ENCODE measurements around the gene VEGFD.

VEGFD gene

DNA sequence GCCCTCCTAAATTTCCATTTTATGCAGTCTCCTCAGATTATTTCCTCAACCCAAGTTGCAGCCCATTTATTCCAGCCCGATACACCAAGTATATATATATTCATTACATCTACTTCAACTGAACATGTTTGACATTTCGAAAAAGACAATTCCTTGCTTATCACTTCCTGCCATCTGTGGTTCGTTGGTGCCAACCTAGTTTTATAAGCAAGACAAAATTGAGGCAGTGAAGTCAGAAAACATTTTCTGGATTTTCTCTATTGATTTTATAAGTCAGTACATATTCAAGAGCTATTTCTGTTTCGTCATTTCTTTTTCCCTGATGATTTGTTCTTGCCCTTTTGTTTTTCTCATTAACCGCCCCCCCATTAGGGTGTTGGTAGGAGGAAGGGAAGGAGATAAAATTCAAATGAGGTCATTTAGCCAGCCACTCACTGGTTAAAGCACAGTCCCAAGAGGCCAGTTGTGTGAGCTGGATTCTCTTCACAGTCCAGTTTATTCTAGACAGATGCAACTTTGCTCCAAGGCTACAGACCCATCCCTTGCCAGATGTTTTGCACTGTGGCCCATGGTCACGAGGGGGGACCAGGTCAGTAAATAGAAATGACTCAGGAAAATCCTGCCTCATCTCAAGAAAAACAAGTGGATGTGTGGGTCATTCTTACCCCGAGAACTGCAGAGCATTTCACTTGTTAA lies 20.3 kb upstream of the VEGFD start:
- no peaks in the 10 kb centered on the region for H3K9me3 ChIP-seq (ENCODE audit: control insufficient read depth, insufficient read depth, low read length)
- H3K36me3 ChIP-seq (ENCODE audit: control insufficient read depth, insufficient read depth, low read length): no peaks in the 10 kb centered on the region
- peaks cover 15% of the 10 kb centered on the region; the same call in 1 of the 2 replicates for H3K4me1 ChIP-seq (ENCODE audit: control insufficient read depth, insufficient read depth, low read length)
- no peak overlapping the region for H3K27ac ChIP-seq (ENCODE audit: low read depth, low read length)
- no peak overlapping the region for H3K4me3 ChIP-seq (ENCODE audit: low read depth, low read length)
- H3K9ac ChIP-seq (ENCODE audit: low read depth, low read length): no peak overlapping the region
- no peaks in the 10 kb centered on the region; the same call in 1 of the 2 replicates for H3K27me3 ChIP-seq (ENCODE audit: control insufficient read depth, insufficient read depth, low read length)

DNA sequence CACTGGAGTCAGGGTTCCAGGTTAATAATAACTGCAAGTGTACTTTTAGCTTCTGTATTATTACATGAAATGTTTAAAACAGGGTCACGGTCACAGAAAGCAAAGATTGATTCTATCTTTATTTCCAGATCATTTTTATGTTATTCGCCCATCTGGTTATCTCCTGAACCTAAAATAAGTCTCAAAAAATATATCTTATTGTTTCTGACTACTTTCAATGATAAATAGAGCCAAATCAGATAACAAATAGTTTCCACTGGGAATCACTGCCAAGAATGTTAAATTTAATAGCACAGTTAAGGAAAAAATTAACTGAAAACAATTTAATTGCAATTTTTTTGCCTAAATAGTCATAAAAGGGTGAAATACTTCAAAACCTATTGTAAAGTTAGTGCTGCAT lies 17.2 kb upstream of the VEGFD start:
- no peak overlapping the region for H3K9ac ChIP-seq (ENCODE audit: low read depth, low read length)
- no peaks in the 10 kb centered on the region for H3K9me3 ChIP-seq (ENCODE audit: control insufficient read depth, insufficient read depth, low read length)
- H3K4me3 ChIP-seq (ENCODE audit: low read depth, low read length): no peak overlapping the region
- no peaks in the 10 kb centered on the region for H3K36me3 ChIP-seq (ENCODE audit: control insufficient read depth, insufficient read depth, low read length)
- H3K4me1 ChIP-seq (ENCODE audit: control insufficient read depth, insufficient read depth, low read length): peaks cover 30% of the 10 kb centered on the region
- no peak overlapping the region for H3K27ac ChIP-seq (ENCODE audit: low read depth, low read length)
- H3K27me3 ChIP-seq (ENCODE audit: control insufficient read depth, insufficient read depth, low read length): no peaks in the 10 kb centered on the region

DNA sequence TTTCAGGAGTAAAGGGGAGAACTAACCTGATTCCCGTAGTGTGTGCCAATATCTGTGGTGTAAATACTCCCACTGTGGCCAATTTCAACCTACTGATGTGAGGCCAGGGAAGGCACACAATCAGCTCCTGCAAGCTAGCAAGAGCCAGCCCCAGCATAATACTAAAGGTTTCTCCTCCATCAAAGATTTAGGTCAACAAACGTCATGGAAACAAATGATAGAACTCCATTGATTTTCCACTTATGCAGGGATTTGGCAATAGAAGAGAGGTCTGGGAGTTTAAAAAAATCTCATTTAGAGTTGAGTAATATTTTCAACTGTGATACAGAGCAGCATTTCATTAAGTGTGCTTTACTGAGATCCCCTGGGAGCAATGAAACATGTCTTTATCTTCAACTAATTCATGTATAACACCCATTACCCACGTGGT lies 15.8 kb upstream of the VEGFD start:
- H3K36me3 ChIP-seq (ENCODE audit: control insufficient read depth, insufficient read depth, low read length): no peaks in the 10 kb centered on the region
- H3K27ac ChIP-seq (ENCODE audit: low read depth, low read length): no peak overlapping the region
- no peak overlapping the region for H3K4me3 ChIP-seq (ENCODE audit: low read depth, low read length)
- H3K9ac ChIP-seq (ENCODE audit: low read depth, low read length): no peak overlapping the region
- peaks cover 24% of the 10 kb centered on the region for H3K4me1 ChIP-seq (ENCODE audit: control insufficient read depth, insufficient read depth, low read length)
- H3K27me3 ChIP-seq (ENCODE audit: control insufficient read depth, insufficient read depth, low read length): no peaks in the 10 kb centered on the region
- no peaks in the 10 kb centered on the region for H3K9me3 ChIP-seq (ENCODE audit: control insufficient read depth, insufficient read depth, low read length)

DNA sequence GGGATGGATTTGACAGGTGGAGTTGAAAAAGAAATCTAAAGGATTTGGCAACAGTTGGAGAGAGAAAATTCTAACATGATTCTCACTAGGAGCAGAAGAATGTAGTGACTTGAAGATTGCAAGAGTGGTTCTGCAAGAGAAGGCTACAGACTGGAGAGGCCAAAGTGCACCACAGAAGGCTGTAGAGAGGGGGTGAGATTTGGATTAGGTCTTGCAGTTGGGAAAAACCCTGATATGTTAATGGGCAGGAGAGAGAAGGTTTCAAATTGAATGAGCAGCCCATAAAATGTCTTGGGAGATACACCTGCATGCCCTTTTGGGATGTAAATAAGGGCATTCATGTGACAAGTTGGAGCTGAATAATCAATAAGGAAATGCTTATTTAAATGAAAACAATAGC lies 14.7 kb upstream of the VEGFD start:
- Histone ChIP-seq H3K9me3 (ENCODE audit: control insufficient read depth, insufficient read depth, low read length) (no peaks in the 10 kb centered on the region), H3K27me3 (ENCODE audit: control insufficient read depth, insufficient read depth, low read length) (no peaks in the 10 kb centered on the region), H3K27ac (ENCODE audit: low read depth, low read length) (no peak overlapping the region), H3K9ac (ENCODE audit: low read depth, low read length) (no peak overlapping the region), H3K4me1 (ENCODE audit: control insufficient read depth, insufficient read depth, low read length) (peaks cover 20% of the 10 kb centered on the region), H3K36me3 (ENCODE audit: control insufficient read depth, insufficient read depth, low read length) (no peaks in the 10 kb centered on the region), H3K4me3 (ENCODE audit: low read depth, low read length) (no peak overlapping the region; the same call in 1 of the 2 replicates)

DNA sequence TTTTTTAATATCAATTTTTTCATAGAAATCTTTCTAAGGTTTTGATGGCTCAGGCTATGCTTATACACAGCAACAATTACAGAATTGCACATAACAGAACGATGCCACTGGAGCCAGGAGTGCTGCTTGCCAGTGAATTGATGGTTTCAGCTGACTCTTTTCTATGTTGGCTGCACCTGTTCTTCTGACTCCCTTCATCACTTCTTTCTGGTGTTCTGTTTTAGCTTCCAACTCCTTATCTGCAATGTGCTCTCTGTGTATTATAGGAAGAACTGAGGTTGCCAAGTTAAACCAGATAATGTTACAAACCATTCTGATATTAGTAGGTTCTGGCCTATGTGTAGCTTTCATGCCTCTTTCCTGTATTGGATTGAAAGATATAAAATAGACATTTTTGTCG lies 11.6 kb upstream of the VEGFD start:
- no peak overlapping the region for H3K27ac ChIP-seq (ENCODE audit: low read depth, low read length)
- H3K9me3 ChIP-seq (ENCODE audit: control insufficient read depth, insufficient read depth, low read length): no peaks in the 10 kb centered on the region
- no peak overlapping the region for H3K4me3 ChIP-seq (ENCODE audit: low read depth, low read length)
- no peak overlapping the region for H3K9ac ChIP-seq (ENCODE audit: low read depth, low read length)
- H3K4me1 ChIP-seq (ENCODE audit: control insufficient read depth, insufficient read depth, low read length): peaks cover 21% of the 10 kb centered on the region
- H3K27me3 ChIP-seq (ENCODE audit: control insufficient read depth, insufficient read depth, low read length): no peaks in the 10 kb centered on the region
- no peaks in the 10 kb centered on the region for H3K36me3 ChIP-seq (ENCODE audit: control insufficient read depth, insufficient read depth, low read length)

- H3K4me1 ChIP-seq (ENCODE audit: control insufficient read depth, insufficient read depth, low read length): 0 out of 2 replicates have a peak, but pooled peaks cover 6% of the 10 kb centered on the region
- no peak overlapping the region for H3K9ac ChIP-seq (ENCODE audit: low read depth, low read length)
- no peak overlapping the region for H3K27ac ChIP-seq (ENCODE audit: low read depth, low read length)
- no peaks in the 10 kb centered on the region for H3K9me3 ChIP-seq (ENCODE audit: control insufficient read depth, insufficient read depth, low read length)
- H3K36me3 ChIP-seq (ENCODE audit: control insufficient read depth, insufficient read depth, low read length): no peaks in the 10 kb centered on the region
- H3K4me3 ChIP-seq (ENCODE audit: low read depth, low read length): no peak overlapping the region
- H3K27me3 ChIP-seq (ENCODE audit: control insufficient read depth, insufficient read depth, low read length): no peaks in the 10 kb centered on the region
Measured at GRCh38 chrX:15391850-15392249, 7.6 kb upstream of the VEGFD start.

- no peaks in the 10 kb centered on the region for H3K9me3 ChIP-seq (ENCODE audit: control insufficient read depth, insufficient read depth, low read length)
- H3K9ac ChIP-seq (ENCODE audit: low read depth, low read length): no peak overlapping the region
- H3K4me1 ChIP-seq (ENCODE audit: control insufficient read depth, insufficient read depth, low read length): peaks cover 15% of the 10 kb centered on the region; the same call in 1 of the 2 replicates
- no peaks in the 10 kb centered on the region; the same call in 1 of the 2 replicates for H3K27me3 ChIP-seq (ENCODE audit: control insufficient read depth, insufficient read depth, low read length)
- no peaks in the 10 kb centered on the region for H3K36me3 ChIP-seq (ENCODE audit: control insufficient read depth, insufficient read depth, low read length)
- H3K4me3 ChIP-seq (ENCODE audit: low read depth, low read length): no peak overlapping the region
- no peak overlapping the region for H3K27ac ChIP-seq (ENCODE audit: low read depth, low read length)
Measured at GRCh38 chrX:15382813-15383212, 1.4 kb downstream of the VEGFD start.

DNA sequence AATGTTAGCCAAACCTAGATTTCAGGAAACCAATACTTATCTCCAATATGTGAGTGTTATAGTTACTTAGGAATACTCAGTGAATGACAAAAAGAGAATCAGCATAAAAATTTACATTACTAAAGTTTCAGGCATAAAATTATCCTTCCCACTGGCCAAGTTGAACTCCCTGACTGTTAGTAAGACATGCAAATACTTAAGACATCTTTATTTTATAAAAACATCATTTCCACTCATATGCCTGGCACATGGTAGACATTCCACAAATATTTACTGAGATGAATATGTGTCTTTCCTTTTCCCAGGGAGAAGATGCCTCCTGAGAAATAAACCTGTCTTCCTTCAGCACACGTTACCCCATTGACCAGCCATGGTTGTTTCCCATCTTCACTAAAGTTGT lies 7.3 kb downstream of the VEGFD start:
- Histone ChIP-seq H3K4me1 (ENCODE audit: control insufficient read depth, insufficient read depth, low read length) (peaks cover 11% of the 10 kb centered on the region), H3K36me3 (ENCODE audit: control insufficient read depth, insufficient read depth, low read length) (no peaks in the 10 kb centered on the region), H3K9me3 (ENCODE audit: control insufficient read depth, insufficient read depth, low read length) (no peaks in the 10 kb centered on the region), H3K9ac (ENCODE audit: low read depth, low read length) (no peak overlapping the region), H3K27ac (ENCODE audit: low read depth, low read length) (no peak overlapping the region), H3K27me3 (ENCODE audit: control insufficient read depth, insufficient read depth, low read length) (peaks cover under 1% of the 10 kb centered on the region; the same call in 1 of the 2 replicates), H3K4me3 (ENCODE audit: low read depth, low read length) (no peak overlapping the region)

DNA sequence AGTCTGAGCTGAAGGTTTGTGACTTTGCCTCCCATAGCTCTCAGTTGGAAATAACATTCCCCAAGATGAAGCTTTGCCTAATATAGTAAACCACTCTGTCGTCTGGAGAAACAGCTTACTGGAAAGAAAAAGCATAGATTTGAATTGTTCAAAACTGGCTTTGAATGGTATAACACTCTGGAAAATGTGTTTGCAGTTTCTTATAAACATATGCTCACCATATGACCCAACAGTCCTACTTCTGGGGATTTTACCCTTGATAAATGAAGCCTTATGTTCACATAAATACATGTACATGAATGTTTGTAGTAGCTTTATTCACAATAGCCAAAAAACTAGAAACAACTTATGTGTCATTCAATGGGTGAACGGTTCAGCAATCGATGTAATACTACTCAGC lies 10.2 kb downstream of the VEGFD start:
- peaks cover 5% of the 10 kb centered on the region; the same call in 1 of the 2 replicates for H3K27me3 ChIP-seq (ENCODE audit: control insufficient read depth, insufficient read depth, low read length)
- no peak overlapping the region for H3K27ac ChIP-seq (ENCODE audit: low read depth, low read length)
- no peaks in the 10 kb centered on the region for H3K36me3 ChIP-seq (ENCODE audit: control insufficient read depth, insufficient read depth, low read length)
- H3K4me3 ChIP-seq (ENCODE audit: low read depth, low read length): no peak overlapping the region
- peaks cover 8% of the 10 kb centered on the region for H3K4me1 ChIP-seq (ENCODE audit: control insufficient read depth, insufficient read depth, low read length)
- no peak overlapping the region for H3K9ac ChIP-seq (ENCODE audit: low read depth, low read length)
- no peaks in the 10 kb centered on the region for H3K9me3 ChIP-seq (ENCODE audit: control insufficient read depth, insufficient read depth, low read length)

- Histone ChIP-seq H3K4me3 (ENCODE audit: low read depth, low read length) (no peak overlapping the region), H3K36me3 (ENCODE audit: control insufficient read depth, insufficient read depth, low read length) (no peaks in the 10 kb centered on the region), H3K9me3 (ENCODE audit: control insufficient read depth, insufficient read depth, low read length) (no peaks in the 10 kb centered on the region), H3K27me3 (ENCODE audit: control insufficient read depth, insufficient read depth, low read length) (peaks cover 2% of the 10 kb centered on the region; the same call in 1 of the 2 replicates), H3K27ac (ENCODE audit: low read depth, low read length) (no peak overlapping the region), H3K4me1 (ENCODE audit: control insufficient read depth, insufficient read depth, low read length) (no peaks in the 10 kb centered on the region), H3K9ac (ENCODE audit: low read depth, low read length) (no peak overlapping the region)
Measured at GRCh38 chrX:15366506-15367352, 17.5 kb downstream of the VEGFD start.

DNA sequence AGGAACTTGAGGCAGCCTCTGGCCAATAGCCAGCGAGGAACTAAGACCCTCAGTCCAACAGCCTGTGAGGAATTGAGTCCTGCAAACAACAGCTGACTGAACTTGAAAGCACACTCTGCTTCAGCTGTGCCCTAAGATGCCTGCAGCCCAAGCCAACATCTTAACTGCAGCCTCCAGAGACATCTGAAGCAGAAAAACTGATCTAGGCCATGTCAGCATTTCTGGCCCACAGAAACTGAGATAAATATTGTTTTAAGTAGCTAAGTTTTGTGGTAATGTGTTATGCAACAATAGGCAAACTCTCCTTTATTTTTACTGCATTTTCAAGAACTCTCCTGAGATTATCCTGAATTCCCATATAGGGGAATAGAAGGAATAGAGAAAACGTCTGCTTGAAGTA lies 24.5 kb downstream of the VEGFD start:
- H3K27ac ChIP-seq (ENCODE audit: low read depth, low read length): no peak overlapping the region

More for the DNA sequence above, 24.5 kb downstream of the VEGFD start:
- no peaks in the 10 kb centered on the region; the same call in 1 of the 2 replicates for H3K27me3 ChIP-seq (ENCODE audit: control insufficient read depth, insufficient read depth, low read length)
- no peaks in the 10 kb centered on the region for H3K36me3 ChIP-seq (ENCODE audit: control insufficient read depth, insufficient read depth, low read length)
- no peak overlapping the region for H3K4me3 ChIP-seq (ENCODE audit: low read depth, low read length)
- peaks cover 3% of the 10 kb centered on the region; the same call in 1 of the 2 replicates for H3K9me3 ChIP-seq (ENCODE audit: control insufficient read depth, insufficient read depth, low read length)
- H3K9ac ChIP-seq (ENCODE audit: low read depth, low read length): no peak overlapping the region
- no peaks in the 10 kb centered on the region for H3K4me1 ChIP-seq (ENCODE audit: control insufficient read depth, insufficient read depth, low read length)
